IMR-90 (cell line): Measurements from ENCODE around the gene C1orf56. TPM values are rescaled to one million over a fixed set of nuclear protein-coding genes. Genes with fewer than 3 reads are reported as not detected.

Source experiments
- ATAC-seq: fragments of 200-7000 bp; cut with Tn5 transposase; 2 replicates; pipeline ENCODE4 v1.9.1; 2020; ENCODE audit warnings: low read depth, mild to moderate bottlenecking, moderate library complexity
- BruUV-seq: library from RNA; stranded (reverse); fragments of 400-500 nt; replicated peaks from 2 replicates; lab custom pipeline; 2021; lab: Mats Ljungman, UMichigan
- CTCF ChIA-PET: fragments of 300-600 bp; formaldehyde crosslinking; extraction: SDS; loops from one replicate; lab custom pipeline; 2021; ENCODE audit warnings: antibody characterized with exemption; lab: Yijun Ruan, JAX
- POLR2A ChIA-PET: fragments of 300-600 bp; sonication (Branson Sonifier 250); formaldehyde crosslinking; loops from one replicate; lab custom pipeline; 2022; ENCODE audit warnings: antibody characterized with exemption; ENCODE audit not compliant: unreplicated experiment; lab: Charles Lee
- DNase-seq: peaks from one replicate; pipeline ENCODE4 v3.0.0; 2013
- H2AFZ ChIP-seq: replicated peaks from 2 replicates; pipeline ENCODE3; 2013; ENCODE audit warnings: low read length, mild to moderate bottlenecking; ENCODE audit not compliant: poor library complexity
- H2AK5ac ChIP-seq: 2 replicates; pipeline ENCODE4 v1.6.1; 2013; ENCODE audit warnings: low read depth, low read length, inconsistent platforms
- H2AK9ac ChIP-seq: replicated peaks from 2 replicates; pipeline ENCODE3; 2013; ENCODE audit warnings: mild to moderate bottlenecking, low read depth, low read length, moderate library complexity; ENCODE audit not compliant: poor library complexity
- H2BK120ac ChIP-seq: 2 replicates; pipeline ENCODE4 v1.6.1; 2013; ENCODE audit warnings: low read depth, low read length, inconsistent platforms
- H2BK15ac ChIP-seq: 3 replicates; pipeline ENCODE4 v1.6.1; 2013; ENCODE audit warnings: low read depth, low read length, inconsistent platforms
- H2BK20ac ChIP-seq: 2 replicates; pipeline ENCODE4 v1.6.1; 2013; ENCODE audit warnings: low read depth, mild to moderate bottlenecking, inconsistent platforms, low read length, moderate library complexity
- H2BK5ac ChIP-seq: 2 replicates; pipeline ENCODE4 v1.6.1; 2013; ENCODE audit warnings: mild to moderate bottlenecking, low read depth, low read length, inconsistent platforms; ENCODE audit not compliant: poor library complexity, severe bottlenecking
- H3K14ac ChIP-seq: replicated peaks from 2 replicates; pipeline ENCODE4 v1.6.1; 2013; ENCODE audit warnings: low read depth, low read length, inconsistent platforms
- H3K18ac ChIP-seq: 2 replicates; pipeline ENCODE4 v1.6.1; 2013; ENCODE audit warnings: low read depth, low read length, control low read depth
- H3K23ac ChIP-seq: 2 replicates; pipeline ENCODE4 v1.6.1; 2013; ENCODE audit warnings: low read depth, low read length, inconsistent platforms
- H3K27ac ChIP-seq: 2 replicates; pipeline ENCODE4 v1.5.1; 2013; ENCODE audit warnings: mild to moderate bottlenecking, control low read depth, low read length; ENCODE audit not compliant: insufficient read depth
- H3K27me3 ChIP-seq: 2 replicates; pipeline ENCODE4 v1.6.1; 2013; ENCODE audit warnings: low read length; ENCODE audit not compliant: control insufficient read depth, insufficient read depth
- H3K36me3 ChIP-seq: 2 replicates; pipeline ENCODE4 v1.6.1; 2013; ENCODE audit warnings: low read length, mixed read lengths; ENCODE audit not compliant: control insufficient read depth, insufficient read depth
- H3K4ac ChIP-seq: 2 replicates; pipeline ENCODE4 v1.6.1; 2013; ENCODE audit warnings: low read depth, low read length, inconsistent platforms
- H3K4me1 ChIP-seq: 2 replicates; pipeline ENCODE4 v1.6.1; 2013; ENCODE audit warnings: low read length, mixed read lengths; ENCODE audit not compliant: control insufficient read depth, insufficient read depth
- H3K4me2 ChIP-seq: 2 replicates; pipeline ENCODE4 v1.6.1; 2013; ENCODE audit warnings: low read depth, mild to moderate bottlenecking, control low read depth, low read length, moderate library complexity
- H3K4me3 ChIP-seq: 2 replicates; pipeline ENCODE4 v1.5.1; 2013; ENCODE audit warnings: low read depth, mild to moderate bottlenecking, control low read depth, low read length, moderate library complexity; ENCODE audit not compliant: insufficient read depth
- H3K56ac ChIP-seq: 2 replicates; pipeline ENCODE4 v1.6.1; 2013; ENCODE audit warnings: low read length, inconsistent platforms; ENCODE audit not compliant: insufficient read depth; ENCODE audit errors: extremely low read depth
- H3K79me1 ChIP-seq, 2 experiments: 2 replicates each; pipeline ENCODE4 v1.6.1; 2013; ENCODE audit warnings: low read length in 2 of 2, inconsistent platforms in 1 of 2, low read depth in 1 of 2
- H3K9ac ChIP-seq: 2 replicates; pipeline ENCODE4 v1.6.1; 2013; ENCODE audit warnings: low read depth, low read length, control low read depth
- H3K9me1 ChIP-seq: 2 replicates; pipeline ENCODE4 v1.6.1; 2013; ENCODE audit warnings: low read length, inconsistent platforms; ENCODE audit not compliant: insufficient read depth
- H3K9me3 ChIP-seq: 2 replicates; pipeline ENCODE4 v1.6.1; 2013; ENCODE audit warnings: low read length; ENCODE audit not compliant: control insufficient read depth, insufficient read depth
- H4K20me1 ChIP-seq: 2 replicates; pipeline ENCODE4 v1.6.1; 2013; ENCODE audit warnings: low read length, inconsistent platforms; ENCODE audit not compliant: insufficient read depth
- H4K5ac ChIP-seq: 2 replicates; pipeline ENCODE4 v1.6.1; 2013; ENCODE audit warnings: mild to moderate bottlenecking, low read depth, low read length, control low read depth
- H4K8ac ChIP-seq, 2 experiments: 2 replicates each; pipeline ENCODE4 v1.6.1; 2013; ENCODE audit warnings: low read depth in 2 of 2, low read length in 2 of 2, control low read depth in 1 of 2, inconsistent platforms in 1 of 2
- H4K91ac ChIP-seq: 2 replicates; pipeline ENCODE4 v1.6.1; 2013; ENCODE audit warnings: low read depth, low read length, inconsistent platforms; ENCODE audit not compliant: insufficient read depth
- BHLHE40 ChIP-seq: fragments of 150-350 bp; IDR thresholded peaks from 2 replicates; pipeline ENCODE4 v1.6.1; 2016; ENCODE audit warnings: mild to moderate bottlenecking, low read depth, low read length
- CEBPB ChIP-seq: IDR thresholded peaks from 2 replicates; pipeline ENCODE4 v1.6.1; 2012; ENCODE audit warnings: low read depth, low read length, improper control_type of control experiment
- CHD1 ChIP-seq: IDR thresholded peaks from 2 replicates; pipeline ENCODE4 v1.6.1; 2012; ENCODE audit warnings: low read depth, low read length, improper control_type of control experiment
- FOS ChIP-seq: fragments of 150-350 bp; IDR thresholded peaks from 2 replicates; pipeline ENCODE4 v1.6.1; 2016; ENCODE audit warnings: low read depth, low read length
- MAFK ChIP-seq: IDR thresholded peaks from 2 replicates; pipeline ENCODE4 v1.6.1; 2012; ENCODE audit warnings: low read depth, low read length, improper control_type of control experiment
- MAZ ChIP-seq: IDR thresholded peaks from 2 replicates; pipeline ENCODE4 v1.6.1; 2012; ENCODE audit warnings: low read depth, mild to moderate bottlenecking, low read length, improper control_type of control experiment, moderate library complexity, borderline replicate concordance
- MXI1 ChIP-seq: IDR thresholded peaks from 2 replicates; pipeline ENCODE4 v1.6.1; 2012; ENCODE audit warnings: low read depth, mild to moderate bottlenecking, low read length, moderate library complexity, borderline replicate concordance
- NFE2L2 ChIP-seq: fragments of 150-350 bp; IDR thresholded peaks from 2 replicates; pipeline ENCODE4 v1.6.1; 2016; ENCODE audit warnings: low read depth, mild to moderate bottlenecking, low read length
- POLR2A ChIP-seq: IDR thresholded peaks from 2 replicates; pipeline ENCODE4 v1.6.1; 2012; ENCODE audit warnings: mild to moderate bottlenecking, low read depth, low read length
- RAD21 ChIP-seq: IDR thresholded peaks from 2 replicates; pipeline ENCODE4 v1.6.1; 2012; ENCODE audit warnings: low read length, improper control_type of control experiment
- RCOR1 ChIP-seq: IDR thresholded peaks from 2 replicates; pipeline ENCODE4 v1.6.1; 2012; ENCODE audit warnings: mild to moderate bottlenecking, low read length, improper control_type of control experiment; ENCODE audit not compliant: insufficient replicate concordance
- RFX5 ChIP-seq: IDR thresholded peaks from 2 replicates; pipeline ENCODE4 v1.8.0; 2012; ENCODE audit warnings: low read depth, mild to moderate bottlenecking, low read length, moderate library complexity
- SMC3 ChIP-seq: fragments of 150-350 bp; IDR thresholded peaks from 2 replicates; pipeline ENCODE4 v1.6.1; 2016; ENCODE audit warnings: low read depth, mild to moderate bottlenecking, antibody characterized with exemption, low read length, moderate library complexity
- dilution Hi-C: fragments of 300-500 bp; cut with HindIII; formaldehyde crosslinking; loops from one replicate; pipeline ENCODE4 v1.14.3; 2018; ENCODE audit warnings: low sequenced_read_pairs; ENCODE audit not compliant: unreplicated experiment
- in situ Hi-C: fragments of 300-500 bp; cut with MboI; formaldehyde crosslinking; loops from 3 replicates; pipeline ENCODE4 v1.14.3; 2019; ENCODE audit warnings: low sequenced_read_pairs, inconsistent platforms, mixed read lengths
- intact Hi-C: fragments of 100-400 bp; cut with micrococcal nuclease; formaldehyde crosslinking; loops from 2 replicates; pipeline ENCODE4 v1.10.0; 2022
- polyA plus RNA-seq, 3 experiments: library from polyadenylated mRNA; depleted of rRNA; stranded (reverse); fragments of >200 nt; gene quantifications; 2 replicates each; pipeline ENCODE4 v1.2.3, GENCODE V29; 2012; ENCODE audit warnings: low replicate concordance in 1 of 3
- total RNA-seq: library from RNA; depleted of rRNA; stranded (reverse); fragments of >200 nt; gene quantifications from 2 replicates; pipeline ENCODE4 v1.2.3, GENCODE V29; 2012
- TF ChIP-seq, protein P1 (sequence below): fragments of 150-350 bp; IDR thresholded peaks from 2 replicates; pipeline ENCODE4 v1.6.1; 2016; ENCODE audit warnings: low read depth, mild to moderate bottlenecking, low read length, moderate library complexity, borderline replicate concordance
- TF ChIP-seq, protein P2 (sequence below): fragments of 150-350 bp; IDR thresholded peaks from 2 replicates; pipeline ENCODE4 v1.6.1; 2017; ENCODE audit warnings: mild to moderate bottlenecking, antibody characterized with exemption, low read length, low read depth
- TF ChIP-seq, protein P3 (sequence below): conservative IDR thresholded peaks from 2 replicates; pipeline ENCODE4 v1.5.1; 2012; ENCODE audit warnings: mild to moderate bottlenecking, low read depth, low read length, improper control_type of control experiment

Gene C1orf56
- total and polyA plus RNA-seq, 2 of the 4 experiments (the other 2 are of a cell fraction) = 0.54 to 1.2 TPM

DNA sequence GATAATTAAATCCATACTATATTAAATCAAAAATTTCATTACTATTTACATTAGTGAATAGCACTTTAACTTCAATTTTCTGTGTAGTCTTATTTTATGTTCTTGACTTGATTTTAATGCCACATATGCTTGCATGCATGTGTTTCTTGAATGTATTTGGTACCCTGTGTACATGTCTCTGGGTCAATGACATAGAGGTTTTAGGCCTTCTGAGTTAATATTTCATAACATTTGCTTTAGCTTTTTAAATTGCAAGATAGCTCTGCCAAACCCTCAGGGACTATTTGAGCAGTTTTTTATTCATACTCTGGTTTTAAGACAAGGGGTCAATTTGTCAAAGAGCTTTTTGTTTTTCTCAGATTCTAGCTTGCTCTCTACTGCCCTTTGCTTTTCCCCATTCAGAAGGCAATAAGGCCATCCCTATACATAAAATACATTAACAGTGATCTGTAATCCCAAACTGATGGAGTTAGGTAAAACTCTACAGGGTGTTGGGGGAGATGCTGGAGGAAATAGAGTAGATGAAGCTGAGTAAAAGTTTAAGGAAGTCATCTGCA lies 17.6 kb downstream of the C1orf56 start:
- no peak for ATAC-seq
- in situ Hi-C loops = no loop called here
- H2AFZ ChIP-seq = no peak overlapping the region
- no peak overlapping the region for H3K9ac ChIP-seq
- peaks cover 6% of the 10 kb centered on the region; the same call in 1 of the 2 replicates for H3K36me3 ChIP-seq
- no peak overlapping the region for H2BK5ac ChIP-seq
- H2BK120ac ChIP-seq = no peak overlapping the region
- no peak overlapping the region for H2AK9ac ChIP-seq
- no peak overlapping the region for H2BK15ac ChIP-seq
- no peak overlapping the region for H3K4me3 ChIP-seq
- no peaks in the 10 kb centered on the region; the same call in 1 of the 2 replicates for H3K9me1 ChIP-seq
- H4K8ac ChIP-seq = no peak overlapping the region
- no peak overlapping the region for H3K4me2 ChIP-seq
- H3K4ac ChIP-seq = no peak overlapping the region
- peaks cover 14 to 51% of the 10 kb centered on the region in 2 experiments for H3K79me1 ChIP-seq
- no peak overlapping the region for H3K27ac ChIP-seq
- CTCF ChIA-PET = interaction anchor here (0.6 kb wide), 1 partner anchor 51 kb away, joined by 3 read pairs; no protein-coding TSS in a partner anchor
- H3K56ac ChIP-seq = no peak overlapping the region
- H3K27me3 ChIP-seq = no peaks in the 10 kb centered on the region
- no peak overlapping the region for H2AK5ac ChIP-seq
- no peak overlapping the region for H2BK20ac ChIP-seq
- POLR2A ChIA-PET = no interaction called here
- dilution Hi-C loops = no loop called here
- no peak overlapping the region for H4K91ac ChIP-seq
- H4K20me1 ChIP-seq = no peaks in the 10 kb centered on the region
- intact Hi-C loops = no loop called here
- H3K9me3 ChIP-seq = no peaks in the 10 kb centered on the region
- BruUV-seq = no TSS peak
- H3K14ac ChIP-seq = no peak overlapping the region
- H3K23ac ChIP-seq = no peak overlapping the region
- H3K18ac ChIP-seq = no peak overlapping the region
- DNase-seq = no peak
- H4K5ac ChIP-seq = no peak overlapping the region
- peaks cover 6% of the 10 kb centered on the region; the same call in 1 of the 2 replicates for H3K4me1 ChIP-seq
- TF ChIP-seq CEBPB = no peak
- no peak for TF ChIP-seq MAZ
- no peak for TF ChIP-seq POLR2A
- no peak for TF ChIP-seq BHLHE40
- no peak for TF ChIP-seq RCOR1
- TF ChIP-seq CHD1 = no peak
- no peak for TF ChIP-seq RAD21
- TF ChIP-seq MAFK = no peak
- TF ChIP-seq, protein P1, sequence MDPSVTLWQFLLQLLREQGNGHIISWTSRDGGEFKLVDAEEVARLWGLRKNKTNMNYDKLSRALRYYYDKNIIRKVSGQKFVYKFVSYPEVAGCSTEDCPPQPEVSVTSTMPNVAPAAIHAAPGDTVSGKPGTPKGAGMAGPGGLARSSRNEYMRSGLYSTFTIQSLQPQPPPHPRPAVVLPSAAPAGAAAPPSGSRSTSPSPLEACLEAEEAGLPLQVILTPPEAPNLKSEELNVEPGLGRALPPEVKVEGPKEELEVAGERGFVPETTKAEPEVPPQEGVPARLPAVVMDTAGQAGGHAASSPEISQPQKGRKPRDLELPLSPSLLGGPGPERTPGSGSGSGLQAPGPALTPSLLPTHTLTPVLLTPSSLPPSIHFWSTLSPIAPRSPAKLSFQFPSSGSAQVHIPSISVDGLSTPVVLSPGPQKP = no peak
- TF ChIP-seq, protein P2, sequence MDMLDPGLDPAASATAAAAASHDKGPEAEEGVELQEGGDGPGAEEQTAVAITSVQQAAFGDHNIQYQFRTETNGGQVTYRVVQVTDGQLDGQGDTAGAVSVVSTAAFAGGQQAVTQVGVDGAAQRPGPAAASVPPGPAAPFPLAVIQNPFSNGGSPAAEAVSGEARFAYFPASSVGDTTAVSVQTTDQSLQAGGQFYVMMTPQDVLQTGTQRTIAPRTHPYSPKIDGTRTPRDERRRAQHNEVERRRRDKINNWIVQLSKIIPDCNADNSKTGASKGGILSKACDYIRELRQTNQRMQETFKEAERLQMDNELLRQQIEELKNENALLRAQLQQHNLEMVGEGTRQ = no peak
- no peak for TF ChIP-seq NFE2L2
- TF ChIP-seq SMC3 = no peak
- TF ChIP-seq MXI1 = no peak
- no peak for TF ChIP-seq FOS
- TF ChIP-seq, protein P3, sequence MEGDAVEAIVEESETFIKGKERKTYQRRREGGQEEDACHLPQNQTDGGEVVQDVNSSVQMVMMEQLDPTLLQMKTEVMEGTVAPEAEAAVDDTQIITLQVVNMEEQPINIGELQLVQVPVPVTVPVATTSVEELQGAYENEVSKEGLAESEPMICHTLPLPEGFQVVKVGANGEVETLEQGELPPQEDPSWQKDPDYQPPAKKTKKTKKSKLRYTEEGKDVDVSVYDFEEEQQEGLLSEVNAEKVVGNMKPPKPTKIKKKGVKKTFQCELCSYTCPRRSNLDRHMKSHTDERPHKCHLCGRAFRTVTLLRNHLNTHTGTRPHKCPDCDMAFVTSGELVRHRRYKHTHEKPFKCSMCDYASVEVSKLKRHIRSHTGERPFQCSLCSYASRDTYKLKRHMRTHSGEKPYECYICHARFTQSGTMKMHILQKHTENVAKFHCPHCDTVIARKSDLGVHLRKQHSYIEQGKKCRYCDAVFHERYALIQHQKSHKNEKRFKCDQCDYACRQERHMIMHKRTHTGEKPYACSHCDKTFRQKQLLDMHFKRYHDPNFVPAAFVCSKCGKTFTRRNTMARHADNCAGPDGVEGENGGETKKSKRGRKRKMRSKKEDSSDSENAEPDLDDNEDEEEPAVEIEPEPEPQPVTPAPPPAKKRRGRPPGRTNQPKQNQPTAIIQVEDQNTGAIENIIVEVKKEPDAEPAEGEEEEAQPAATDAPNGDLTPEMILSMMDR = no peak
- TF ChIP-seq RFX5 = no peak
